ENCODE results near the gene MCF2L. TPM values are rescaled to one million over a fixed set of nuclear protein-coding genes. Genes with fewer than 3 reads are reported as not detected.

Gene MCF2L
- total RNA-seq, 1 donor from 2014 or later, result 83.0 TPM

GRCh38 chr13:112994084-112994780 is 25.2 kb downstream of the MCF2L start:
- Mint-ChIP-seq H3K27ac (ENCODE audit: unreplicated experiment) (no peak overlapping the region), H3K27me3 (ENCODE audit: unreplicated experiment) (peaks cover 20% of the 10 kb centered on the region), H3K36me3 (ENCODE audit: unreplicated experiment) (peaks cover 7% of the 10 kb centered on the region), H3K4me3 (ENCODE audit: unreplicated experiment) (no peak overlapping the region), H3K4me1 (ENCODE audit: low read depth, unreplicated experiment) (peaks cover 12% of the 10 kb centered on the region), H3K9me3 (ENCODE audit: unreplicated experiment) (peaks cover 13% of the 10 kb centered on the region)
- DNase-seq, result no peak
- no peak for TF ChIP-seq CTCF (IDR thresholded peaks at IDR 0.05; ENCODE audit: partially characterized antibody, unreplicated experiment)

GRCh38 chr13:112994781-112995355 is 25.9 kb downstream of the MCF2L start:
- Mint-ChIP-seq H3K27me3 (ENCODE audit: unreplicated experiment) (peaks cover 22% of the 10 kb centered on the region), H3K4me3 (ENCODE audit: unreplicated experiment) (no peak overlapping the region), H3K36me3 (ENCODE audit: unreplicated experiment) (peaks cover 3% of the 10 kb centered on the region), H3K9me3 (ENCODE audit: unreplicated experiment) (peaks cover 16% of the 10 kb centered on the region), H3K4me1 (ENCODE audit: low read depth, unreplicated experiment) (peaks cover 17% of the 10 kb centered on the region), H3K27ac (ENCODE audit: unreplicated experiment) (no peak overlapping the region)
- no peak for DNase-seq
- TF ChIP-seq CTCF (IDR thresholded peaks at IDR 0.05; ENCODE audit: partially characterized antibody, unreplicated experiment), result no peak

GRCh38 chr13:112995395-112996191 is 26.6 kb downstream of the MCF2L start:
- peaks cover 15% of the 10 kb centered on the region for H3K9me3 Mint-ChIP-seq (ENCODE audit: unreplicated experiment)
- peaks cover 23% of the 10 kb centered on the region for H3K4me1 Mint-ChIP-seq (ENCODE audit: low read depth, unreplicated experiment)
- H3K27me3 Mint-ChIP-seq (ENCODE audit: unreplicated experiment), result peaks cover 20% of the 10 kb centered on the region
- DNase-seq, result no peak
- H3K4me3 Mint-ChIP-seq (ENCODE audit: unreplicated experiment), result no peak overlapping the region
- H3K27ac Mint-ChIP-seq (ENCODE audit: unreplicated experiment), result no peak overlapping the region
- TF ChIP-seq CTCF (IDR thresholded peaks at IDR 0.05; ENCODE audit: partially characterized antibody, unreplicated experiment), result no peak
- no peaks in the 10 kb centered on the region for H3K36me3 Mint-ChIP-seq (ENCODE audit: unreplicated experiment)

DNA sequence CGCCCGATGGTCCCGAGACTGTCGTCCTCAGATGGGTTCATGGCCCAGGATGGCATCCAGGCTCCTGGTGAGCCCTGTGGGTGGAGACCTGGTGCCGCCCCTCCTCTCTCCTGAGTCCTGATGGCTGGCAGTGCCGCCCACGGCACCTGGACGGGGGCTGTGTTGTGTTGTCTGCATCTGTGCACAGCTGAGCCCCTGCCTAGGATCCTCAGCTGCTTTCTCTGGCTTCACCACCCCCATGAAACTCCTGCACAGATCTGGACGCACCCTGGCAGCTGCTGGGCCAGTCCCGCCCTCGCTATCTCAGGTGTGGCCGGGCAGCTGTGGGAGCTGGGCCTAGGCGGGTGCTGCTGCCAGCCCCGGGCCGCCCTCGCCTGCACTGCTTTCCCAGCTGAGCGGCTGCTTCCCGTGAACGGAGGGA is 27.7 kb downstream of the MCF2L start:
- H3K27me3 Mint-ChIP-seq (ENCODE audit: unreplicated experiment), result peaks cover 18% of the 10 kb centered on the region
- no peak overlapping the region for H3K4me3 Mint-ChIP-seq (ENCODE audit: unreplicated experiment)
- peaks cover 23% of the 10 kb centered on the region for H3K4me1 Mint-ChIP-seq (ENCODE audit: low read depth, unreplicated experiment)
- H3K9me3 Mint-ChIP-seq (ENCODE audit: unreplicated experiment), result peaks cover 15% of the 10 kb centered on the region
- no peak overlapping the region for H3K27ac Mint-ChIP-seq (ENCODE audit: unreplicated experiment)
- no peak for DNase-seq
- TF ChIP-seq CTCF (IDR thresholded peaks at IDR 0.05; ENCODE audit: partially characterized antibody, unreplicated experiment), result no peak
- H3K36me3 Mint-ChIP-seq (ENCODE audit: unreplicated experiment), result no peaks in the 10 kb centered on the region
